PC-3 (cell line): ENCODE data around the gene USP40.

ENCODE experiments used
- CTCF ChIP-seq: fragments of 300-600 bp; sonication (generic); conservative IDR thresholded peaks from 2 replicates; pipeline ENCODE4 v1.5.1; 2017; ENCODE audit warnings: antibody characterized with exemption, low read depth, mild to moderate bottlenecking, low read length
- EZH2phosphoT487 ChIP-seq: fragments of 300-600 bp; sonication (generic); IDR thresholded peaks from 2 replicates; pipeline ENCODE4 v1.6.1; 2018; ENCODE audit warnings: mild to moderate bottlenecking, antibody characterized with exemption, low read length, borderline replicate concordance

DNA sequence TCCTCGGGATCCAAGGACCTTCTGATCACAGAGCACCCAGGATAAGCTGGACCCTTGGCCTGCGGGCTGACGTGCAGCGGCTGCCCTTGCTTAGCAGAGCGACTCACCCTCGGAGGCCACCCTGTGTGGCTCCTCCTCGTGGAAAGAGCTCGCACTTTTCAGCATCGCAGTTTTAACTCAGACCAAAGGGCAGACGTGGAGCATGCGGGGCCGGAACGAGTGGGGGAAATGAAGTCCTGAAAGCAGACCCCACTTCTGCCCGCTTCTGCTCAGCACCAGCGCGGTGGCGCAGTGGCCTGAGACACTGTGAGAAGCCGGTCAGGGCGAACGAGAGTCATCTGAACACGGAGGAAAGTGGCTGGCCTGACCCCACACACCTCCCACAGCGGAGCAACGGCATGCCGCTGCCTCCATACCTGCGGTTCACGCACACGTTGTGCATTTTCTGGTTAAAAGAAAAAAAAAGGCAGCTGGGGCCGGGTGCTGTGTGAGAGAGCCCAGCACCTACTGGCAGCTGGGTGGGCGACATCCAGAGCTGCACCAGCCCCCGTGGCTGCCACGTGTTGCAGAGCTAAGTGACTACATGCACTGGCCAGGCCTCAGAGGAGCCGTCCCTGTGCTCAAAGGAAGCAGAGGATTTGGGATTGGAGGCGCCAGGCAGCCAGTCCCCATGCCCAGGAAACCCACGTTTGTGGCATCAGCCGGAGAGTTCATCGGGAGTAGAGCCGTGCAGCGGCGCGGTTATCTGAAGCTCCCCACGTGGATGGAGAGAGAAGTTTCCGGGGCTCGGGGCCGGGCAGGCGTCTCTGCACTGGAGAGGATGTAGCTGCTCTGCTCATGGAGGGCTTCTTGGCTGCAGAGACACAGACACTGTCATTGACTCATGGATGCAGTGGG, 89.7 kb downstream of the USP40 start:
- TF ChIP-seq CTCF (no peak), EZH2phosphoT487 (no peak)
